Right ventricle myocardium inferior (tissue), 1 donor: ENCODE results near the gene ZYG11B. TPM values are rescaled to one million over a fixed set of nuclear protein-coding genes. Genes with fewer than 3 reads are reported as not detected.
A peak's percentile ranks its signal among the peaks of the same experiment; 100 is the strongest.
"Not testable (repeated sequence)": the region's sequence is repeated elsewhere in the genome, so short reads cannot be mapped to it uniquely, and the experiment has no call there.

ENCODE experiments used
- ATAC-seq: fragments of 200-7000 bp; cut with Tn5 transposase; one replicate; pipeline ENCODE4 v1.9.1; 2020; ENCODE audit warnings: mild to moderate bottlenecking, moderate library complexity
- DNase-seq: peaks from one replicate; pipeline ENCODE4 v3.0.0; 2021; ENCODE audit errors: missing footprints
- intact Hi-C: fragments of 100-400 bp; cut with DNase I; formaldehyde crosslinking; loops from one replicate; pipeline ENCODE4 v1.11.0; 2022
- total RNA-seq: library from RNA; stranded (reverse); fragmentation: NEBNext Ultra II Directional; extraction: Animal tissue kit (Norgen Biotek cat#: 25700); gene quantifications from one replicate; pipeline ENCODE4 v1.2.1, GENCODE V29; 2021
- donor health status: DM: no; HTN: yes; CAD: no; lungs with severe emphysema.

ZYG11B gene
- total RNA-seq, 1 donor from 2014 or later, result 74.0 TPM

DNA sequence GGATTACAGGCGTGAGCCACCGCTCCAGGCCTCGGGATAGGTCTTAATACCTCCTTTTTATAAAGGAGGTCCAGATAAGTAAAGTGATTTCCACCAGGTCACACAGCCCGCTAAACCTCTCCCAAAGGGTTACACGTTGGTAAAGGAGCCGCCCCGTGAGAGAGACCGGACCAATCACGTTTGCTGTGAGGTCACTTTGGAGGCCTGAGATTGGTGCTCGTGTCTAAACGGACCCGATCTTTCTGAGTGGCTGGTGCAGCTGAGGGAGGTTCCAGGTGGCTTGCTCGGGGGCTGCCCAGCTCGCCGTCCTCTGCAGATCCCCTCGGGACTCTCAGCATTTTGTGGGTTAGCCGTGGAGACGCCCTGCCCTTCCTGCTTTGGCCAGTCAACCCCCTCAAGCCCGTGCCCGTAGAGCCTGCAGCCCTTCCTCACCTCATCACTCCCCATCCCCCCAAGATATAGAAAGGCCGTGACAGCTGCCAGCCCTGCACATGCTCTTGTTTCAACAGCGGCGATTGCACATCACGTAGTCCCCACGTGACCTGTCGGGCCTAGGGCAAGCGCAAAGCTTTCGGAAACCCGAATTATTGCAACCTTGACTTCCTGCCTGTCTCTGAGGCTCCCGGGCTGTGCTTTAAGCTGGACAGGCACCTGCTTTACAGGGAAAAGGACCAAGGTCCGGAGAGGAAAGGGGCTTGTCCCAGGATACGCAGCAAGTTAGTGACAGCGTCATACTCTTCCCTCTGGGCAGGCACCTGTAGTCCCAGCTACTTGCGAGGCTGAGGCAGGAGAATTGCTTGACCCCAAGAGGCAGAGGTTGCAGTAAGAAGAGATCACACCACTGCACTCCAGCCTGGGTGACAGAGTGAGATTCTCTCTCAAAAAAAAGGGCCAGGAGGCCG is 23.1 kb upstream of the ZYG11B start:
- ATAC-seq (peak; percentile 90), DNase-seq (peak; percentile 94)
- intact Hi-C loops, result loop anchor here (5.0 to 10.0 kb wide), 3 partner anchors 44 to 472 kb away; partner anchors contain the start of gene CC2D1B

DNA sequence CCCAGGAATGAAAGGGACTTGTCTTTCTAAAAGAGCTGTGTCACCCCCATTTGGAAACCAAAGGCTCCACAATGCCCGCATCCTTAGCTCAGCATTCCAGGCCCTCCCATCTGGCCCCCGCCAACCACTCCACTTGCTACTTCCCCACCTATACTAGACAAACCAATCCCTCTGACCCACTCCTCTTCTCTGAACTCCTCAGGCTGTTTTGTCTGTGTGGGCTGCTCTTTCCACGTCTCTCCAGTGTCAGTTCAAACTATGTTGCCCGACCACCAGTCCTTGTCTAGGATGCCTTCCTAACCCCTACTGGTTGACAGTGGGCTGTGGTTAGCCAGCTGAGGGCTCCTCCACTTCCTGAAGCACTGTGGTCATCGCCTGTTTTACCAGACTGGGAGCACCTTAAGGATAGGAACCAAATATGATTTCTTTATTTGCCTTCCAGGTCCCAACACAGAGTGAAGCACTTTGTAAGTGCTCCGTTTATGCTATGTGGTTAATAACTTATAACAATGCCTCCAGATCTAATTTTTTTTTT is 20.1 kb upstream of the ZYG11B start:
- DNase-seq (no peak), ATAC-seq (no peak)
- intact Hi-C loops, result loop anchor here (10.0 kb wide), 1 partner anchor 469 kb away; no protein-coding TSS in a partner anchor

- DNase-seq (no peak), ATAC-seq (no peak)
- intact Hi-C loops, result loop anchor here (10.0 kb wide), 1 partner anchor 468 kb away; no protein-coding TSS in a partner anchor
Measured at GRCh38 chr1:52706941-52707926, 19.0 kb upstream of the ZYG11B start.

- ATAC-seq, result peak; percentile 43
- peak; percentile 73 for DNase-seq
- intact Hi-C loops, result loop anchor here (10.0 kb wide), 1 partner anchor 467 kb away; no protein-coding TSS in a partner anchor
Measured at GRCh38 chr1:52707927-52708655, 18.2 kb upstream of the ZYG11B start.

GRCh38 chr1:52709016-52709415 is 17.2 kb upstream of the ZYG11B start:
- ATAC-seq, result no peak
- DNase-seq, result no peak
- intact Hi-C loops, result loop anchor here (10.0 kb wide), 1 partner anchor 466 kb away; no protein-coding TSS in a partner anchor

GRCh38 chr1:52713590-52713989 is 12.7 kb upstream of the ZYG11B start:
- intact Hi-C loops, result no loop called here
- no peak for ATAC-seq
- no peak for DNase-seq

GRCh38 chr1:52715296-52715695 is 11.0 kb upstream of the ZYG11B start:
- intact Hi-C loops, DNase-seq, ATAC-seq: not testable (repeated sequence)

- intact Hi-C loops, result no loop called here
- no peak for ATAC-seq
Measured at GRCh38 chr1:52723260-52723659, 3.0 kb upstream of the ZYG11B start.

GRCh38 chr1:52725903-52726264 is 369 bp upstream of the ZYG11B start:
- intact Hi-C loops, result no loop called here
- peak; percentile 6 for ATAC-seq
- no peak for DNase-seq

More at GRCh38 chr1:52723260-52723659, 3.0 kb upstream of the ZYG11B start:
- DNase-seq, result no peak

GRCh38 chr1:52727114-52727586 is 897 bp downstream of the ZYG11B start:
- intact Hi-C loops, result no loop called here
- ATAC-seq (peak; percentile 36), DNase-seq (no peak)

- no peak for ATAC-seq
- intact Hi-C loops, result no loop called here
Measured at GRCh38 chr1:52727956-52728656, 1.9 kb downstream of the ZYG11B start.

DNA sequence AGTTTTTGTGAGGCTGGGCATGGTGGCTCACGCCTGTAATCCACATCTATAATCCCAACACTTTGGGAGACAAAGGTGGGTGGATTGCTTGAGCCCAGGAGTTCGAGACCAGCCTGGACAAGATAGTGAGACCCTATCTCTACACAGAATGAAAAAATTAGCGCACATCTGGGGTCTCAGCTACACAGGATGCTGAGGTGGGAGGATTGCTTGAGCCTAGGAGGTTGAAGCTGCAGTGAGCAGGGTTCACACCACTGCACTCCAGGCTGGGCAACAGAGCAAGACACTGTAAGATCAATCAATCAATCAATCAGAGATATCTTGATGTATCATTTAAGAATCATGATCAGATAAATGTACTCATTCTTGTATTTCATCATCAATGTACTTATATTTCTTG is 7.1 kb downstream of the ZYG11B start:
- ATAC-seq, result no peak
- intact Hi-C loops, result no loop called here
- no peak for DNase-seq

More at GRCh38 chr1:52727956-52728656, 1.9 kb downstream of the ZYG11B start:
- no peak for DNase-seq

DNA sequence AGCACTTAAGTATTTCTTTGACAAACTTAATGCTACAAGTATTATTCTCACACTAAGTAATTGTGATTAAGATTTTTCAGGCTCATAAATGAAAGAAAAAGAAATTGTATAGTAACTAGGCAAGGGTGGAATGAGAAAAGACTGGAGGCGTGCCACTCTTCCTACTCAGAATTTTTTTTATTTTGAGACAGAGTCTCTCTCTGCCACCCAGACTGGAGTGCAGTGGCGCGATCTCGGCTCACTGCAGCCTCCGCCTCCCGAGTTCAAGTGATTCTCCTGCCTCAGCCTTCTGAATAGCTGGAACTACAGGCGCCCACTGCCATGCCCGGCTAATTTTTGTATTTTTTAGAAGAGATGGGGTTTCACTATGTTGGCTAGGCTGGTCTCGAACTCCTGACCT is 9.1 kb downstream of the ZYG11B start:
- ATAC-seq, DNase-seq, intact Hi-C loops: not testable (repeated sequence)

- DNase-seq, result no peak
Measured at GRCh38 chr1:52738148-52738547, 11.9 kb downstream of the ZYG11B start.

DNA sequence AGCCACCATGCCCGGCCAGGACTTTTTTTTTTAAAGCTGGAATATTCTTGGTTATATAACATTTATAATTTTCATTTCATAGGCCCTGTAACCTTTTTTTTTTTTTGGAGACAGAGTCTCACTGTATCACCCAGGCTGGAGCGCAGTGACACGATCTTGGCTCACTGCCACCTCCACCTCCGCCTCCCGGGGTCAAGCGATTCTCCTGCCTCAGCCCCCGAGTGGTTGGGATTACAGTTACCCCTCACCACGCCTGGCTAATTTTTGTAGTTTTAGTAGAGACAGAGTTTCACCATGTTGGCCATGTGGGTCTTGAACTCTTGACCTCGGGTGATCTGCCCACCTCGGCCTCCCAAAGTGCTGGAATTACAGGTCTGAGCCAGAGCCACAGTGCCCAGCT is 12.6 kb downstream of the ZYG11B start:
- ATAC-seq, result no peak
- intact Hi-C loops, result no loop called here
- no peak for DNase-seq

More at GRCh38 chr1:52738148-52738547, 11.9 kb downstream of the ZYG11B start:
- intact Hi-C loops, result no loop called here
- no peak for ATAC-seq

DNA sequence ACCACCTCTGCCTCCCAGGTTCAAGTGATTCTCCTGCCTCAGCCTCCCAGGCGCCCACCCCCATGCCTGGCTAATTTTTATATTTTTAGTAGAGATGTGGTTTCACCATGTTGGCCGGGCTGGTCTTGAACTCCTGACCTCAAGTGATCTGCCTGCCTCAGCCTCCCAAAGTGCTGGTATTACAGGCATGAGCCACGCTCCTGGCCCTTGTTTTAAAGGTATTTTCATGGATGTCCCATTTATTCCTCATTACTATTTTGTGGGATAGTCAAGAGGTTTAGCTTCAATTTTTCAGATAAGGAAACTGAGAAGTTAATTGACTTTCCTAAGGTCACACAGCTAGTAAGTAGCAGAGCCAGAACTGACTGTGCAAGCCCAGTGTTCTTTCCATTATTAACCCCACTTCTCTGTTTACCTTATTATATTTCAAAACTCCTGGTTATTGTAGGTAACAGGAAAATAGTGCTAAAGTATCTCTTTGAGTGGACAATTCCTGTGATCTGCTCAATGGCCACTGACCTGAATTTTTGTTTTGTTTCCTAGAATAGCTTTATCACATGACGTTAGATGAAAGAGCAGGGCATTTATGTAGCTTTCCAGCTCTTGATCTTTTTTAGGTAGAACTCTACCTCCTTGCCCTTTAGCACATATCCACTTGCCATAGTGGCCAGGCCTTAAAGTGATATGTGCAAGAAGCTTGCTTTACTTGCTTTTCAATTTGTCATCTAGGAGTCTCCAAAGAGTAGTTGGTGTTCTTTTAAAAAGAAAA is 13.6 kb downstream of the ZYG11B start:
- DNase-seq (no peak), ATAC-seq (no peak)
- intact Hi-C loops, result no loop called here

GRCh38 chr1:52741259-52741658 is 15.0 kb downstream of the ZYG11B start:
- no peak for DNase-seq
- no peak for ATAC-seq
- intact Hi-C loops, result no loop called here
